Thoracic aorta (tissue), 2 donors: ENCODE results near the gene FOXP1. TPM values are rescaled to one million over a fixed set of nuclear protein-coding genes. Genes with fewer than 3 reads are reported as not detected.

Source experiments
- ATAC-seq: fragments of 150-250 bp; one replicate; pipeline ENCODE4 v1.8.0; 2017; ENCODE audit warnings: low read depth; ENCODE audit not compliant: insufficient number of reproducible peaks, low FRiP score
- DNase-seq: peaks from one replicate; pipeline ENCODE4 v3.0.0-alpha.2; 2020; ENCODE audit warnings: low spot score
- H3K27ac ChIP-seq, 2 donors: fragments of 200-600 bp; sonication (generic); 1 replicate in 1 of 2; 2 replicates in 1 of 2; pipeline ENCODE4 v1.5.1; 2016; ENCODE audit warnings: mild to moderate bottlenecking in 2 of 2, moderate library complexity in 2 of 2
- H3K27me3 ChIP-seq: fragments of 200-600 bp; sonication (generic); replicated peaks from 2 replicates; pipeline ENCODE4 v1.6.0; 2016; ENCODE audit warnings: mild to moderate bottlenecking; ENCODE audit not compliant: insufficient read depth
- H3K36me3 ChIP-seq: fragments of 200-600 bp; sonication (generic); one replicate; pipeline ENCODE4 v1.5.1; 2016
- H3K4me1 ChIP-seq, 2 donors: fragments of 200-600 bp; sonication (generic); 1 replicate in 1 of 2; 2 replicates in 1 of 2; pipeline versions ENCODE4 v1.5.1 to v1.6.0; 2016; ENCODE audit warnings: low read depth in 2 of 2, mild to moderate bottlenecking in 1 of 2; ENCODE audit not compliant: control insufficient read depth in 1 of 2
- H3K4me3 ChIP-seq: fragments of 200-600 bp; sonication (generic); 2 replicates; pipeline ENCODE4 v1.5.1; 2016; ENCODE audit warnings: mild to moderate bottlenecking
- H3K9me3 ChIP-seq: fragments of 200-600 bp; sonication (generic); 2 replicates; pipeline ENCODE4 v1.5.1; 2016
- total RNA-seq, 2 donors: library from RNA; depleted of rRNA; stranded (reverse); fragments of >200 nt; gene quantifications; one replicate each; pipeline versions ENCODE4 v1.1.0 to v1.2.3, GENCODE V29; 2016
- TF ChIP-seq, protein P1 (sequence below): fragments of 200-600 bp; sonication (generic); IDR thresholded peaks from one replicate; pipeline ENCODE4 v1.5.1; 2019; ENCODE audit warnings: antibody characterized with exemption

Gene FOXP1
- total RNA-seq, 2 donors from 2014 or later = 176 to 255 TPM

- H3K9me3 ChIP-seq = no peaks in the 10 kb centered on the region
- DNase-seq = no peak
- H3K27ac ChIP-seq = peak overlapping the region in 1 of 2 donors; percentile 20
- TF ChIP-seq, protein P1, sequence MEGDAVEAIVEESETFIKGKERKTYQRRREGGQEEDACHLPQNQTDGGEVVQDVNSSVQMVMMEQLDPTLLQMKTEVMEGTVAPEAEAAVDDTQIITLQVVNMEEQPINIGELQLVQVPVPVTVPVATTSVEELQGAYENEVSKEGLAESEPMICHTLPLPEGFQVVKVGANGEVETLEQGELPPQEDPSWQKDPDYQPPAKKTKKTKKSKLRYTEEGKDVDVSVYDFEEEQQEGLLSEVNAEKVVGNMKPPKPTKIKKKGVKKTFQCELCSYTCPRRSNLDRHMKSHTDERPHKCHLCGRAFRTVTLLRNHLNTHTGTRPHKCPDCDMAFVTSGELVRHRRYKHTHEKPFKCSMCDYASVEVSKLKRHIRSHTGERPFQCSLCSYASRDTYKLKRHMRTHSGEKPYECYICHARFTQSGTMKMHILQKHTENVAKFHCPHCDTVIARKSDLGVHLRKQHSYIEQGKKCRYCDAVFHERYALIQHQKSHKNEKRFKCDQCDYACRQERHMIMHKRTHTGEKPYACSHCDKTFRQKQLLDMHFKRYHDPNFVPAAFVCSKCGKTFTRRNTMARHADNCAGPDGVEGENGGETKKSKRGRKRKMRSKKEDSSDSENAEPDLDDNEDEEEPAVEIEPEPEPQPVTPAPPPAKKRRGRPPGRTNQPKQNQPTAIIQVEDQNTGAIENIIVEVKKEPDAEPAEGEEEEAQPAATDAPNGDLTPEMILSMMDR = no peak
- H3K27me3 ChIP-seq = no peaks in the 10 kb centered on the region
- no peak for ATAC-seq
- H3K36me3 ChIP-seq = no peaks in the 10 kb centered on the region
- peak overlapping the region; percentile 28 for H3K4me3 ChIP-seq
- peaks cover 15 to 40% of the 10 kb centered on the region in 2 donors for H3K4me1 ChIP-seq
Observed at GRCh38 chr3:71515636-71516365, 67.7 kb downstream of the FOXP1 start.

GRCh38 chr3:71514621-71515020, 68.9 kb downstream of the FOXP1 start:
- Histone ChIP-seq H3K9me3 (no peaks in the 10 kb centered on the region), H3K4me3 (no peak overlapping the region), H3K36me3 (no peaks in the 10 kb centered on the region), H3K27ac (no peak overlapping the region), H3K4me1 (peaks cover 19 to 48% of the 10 kb centered on the region in 2 donors), H3K27me3 (no peaks in the 10 kb centered on the region)
- ATAC-seq (no peak), DNase-seq (no peak)
- TF ChIP-seq, protein P1 = no peak

DNA sequence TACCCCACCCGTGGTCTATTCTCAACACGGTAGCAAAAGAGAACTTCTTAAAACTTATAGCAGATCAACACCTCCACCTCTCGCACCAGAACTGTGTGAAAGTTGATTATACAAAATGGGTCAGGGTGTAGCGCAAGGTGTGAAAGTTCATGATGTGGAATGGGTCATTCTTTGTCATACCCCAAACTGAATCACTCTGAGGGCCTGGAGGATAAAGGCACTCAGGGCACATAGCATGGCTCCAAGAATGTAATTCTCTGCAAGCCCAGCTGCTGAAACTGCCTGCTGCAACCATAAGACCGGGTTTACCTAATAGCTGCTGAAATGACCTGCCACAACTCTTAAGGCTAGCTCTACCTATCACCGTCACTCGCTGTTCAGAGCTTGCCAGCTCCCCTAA, 70.0 kb downstream of the FOXP1 start:
- H3K4me1 ChIP-seq = peaks cover 19 to 48% of the 10 kb centered on the region in 2 donors

GRCh38 chr3:71513081-71513480, 70.4 kb downstream of the FOXP1 start:
- no peaks in the 10 kb centered on the region for H3K9me3 ChIP-seq
- H3K4me3 ChIP-seq = no peak overlapping the region
- ATAC-seq (no peak), DNase-seq (no peak)
- peaks cover 19 to 48% of the 10 kb centered on the region in 2 donors for H3K4me1 ChIP-seq
- H3K27me3 ChIP-seq = no peaks in the 10 kb centered on the region
- TF ChIP-seq, protein P1 = no peak
- H3K36me3 ChIP-seq = no peaks in the 10 kb centered on the region
- no peak overlapping the region for H3K27ac ChIP-seq

More for the DNA sequence above, 70.0 kb downstream of the FOXP1 start:
- H3K27me3 ChIP-seq = no peaks in the 10 kb centered on the region
- H3K27ac ChIP-seq = no peak overlapping the region
- H3K4me3 ChIP-seq = no peak overlapping the region
- TF ChIP-seq, protein P1 = no peak
- no peaks in the 10 kb centered on the region for H3K9me3 ChIP-seq
- DNase-seq (no peak), ATAC-seq (no peak)
- no peaks in the 10 kb centered on the region for H3K36me3 ChIP-seq

- DNase-seq (no peak), ATAC-seq (no peak)
- Histone ChIP-seq H3K36me3 (no peaks in the 10 kb centered on the region), H3K4me1 (peaks cover 19 to 48% of the 10 kb centered on the region in 2 donors), H3K4me3 (no peak overlapping the region), H3K27ac (peak overlapping the region; percentile 23 to 64), H3K9me3 (no peaks in the 10 kb centered on the region), H3K27me3 (no peaks in the 10 kb centered on the region)
- TF ChIP-seq, protein P1 = no peak
Observed at GRCh38 chr3:71512544-71512943, 71.0 kb downstream of the FOXP1 start.
